GM18498 (cell line): ENCODE measurements around the gene PTPRU.
"Not testable (repeated sequence)": the region's sequence is repeated elsewhere in the genome, so short reads cannot be mapped to it uniquely, and the experiment has no call there.

Experiments used
- ATAC-seq: cut with Tn5 transposase; IDR thresholded peaks from one replicate; pipeline ENCODE4 v1.9.1; 2021; ENCODE audit warnings: mild to moderate bottlenecking, moderate library complexity; ENCODE audit not compliant: unreplicated experiment

PTPRU gene

DNA sequence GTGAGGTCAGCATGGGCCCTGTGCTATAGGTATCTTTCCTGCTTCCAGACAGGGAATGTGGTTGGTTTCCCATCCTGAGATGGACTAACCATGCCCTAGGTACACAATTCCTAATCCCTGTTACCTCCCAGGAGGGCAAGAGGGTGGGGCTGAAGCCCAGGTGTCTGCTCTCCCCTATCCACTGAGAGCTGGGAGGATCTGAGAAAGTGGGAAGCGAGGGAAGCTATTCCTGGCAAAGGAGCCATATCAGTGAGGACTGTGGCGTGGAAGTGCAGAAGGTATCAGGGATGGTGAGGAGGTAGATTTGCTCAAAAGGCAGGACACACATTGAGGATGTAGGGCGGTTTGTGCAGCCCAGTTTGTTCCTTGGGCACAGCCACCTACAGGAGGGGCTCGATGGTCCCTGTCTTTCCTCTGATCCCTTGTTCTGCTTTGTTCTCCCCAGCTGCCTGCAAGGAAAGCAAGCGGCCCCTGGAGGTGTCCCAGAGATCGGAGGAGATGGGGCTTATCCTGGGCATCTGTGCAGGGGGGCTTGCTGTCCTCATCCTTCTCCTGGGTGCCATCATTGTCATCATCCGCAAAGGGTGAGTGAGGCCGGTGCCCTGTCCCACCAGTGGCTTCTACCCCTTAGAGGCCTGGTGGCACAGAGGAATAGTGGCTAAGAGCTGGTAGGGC, 48.1 kb downstream of the PTPRU start:
- ATAC-seq = no peak

DNA sequence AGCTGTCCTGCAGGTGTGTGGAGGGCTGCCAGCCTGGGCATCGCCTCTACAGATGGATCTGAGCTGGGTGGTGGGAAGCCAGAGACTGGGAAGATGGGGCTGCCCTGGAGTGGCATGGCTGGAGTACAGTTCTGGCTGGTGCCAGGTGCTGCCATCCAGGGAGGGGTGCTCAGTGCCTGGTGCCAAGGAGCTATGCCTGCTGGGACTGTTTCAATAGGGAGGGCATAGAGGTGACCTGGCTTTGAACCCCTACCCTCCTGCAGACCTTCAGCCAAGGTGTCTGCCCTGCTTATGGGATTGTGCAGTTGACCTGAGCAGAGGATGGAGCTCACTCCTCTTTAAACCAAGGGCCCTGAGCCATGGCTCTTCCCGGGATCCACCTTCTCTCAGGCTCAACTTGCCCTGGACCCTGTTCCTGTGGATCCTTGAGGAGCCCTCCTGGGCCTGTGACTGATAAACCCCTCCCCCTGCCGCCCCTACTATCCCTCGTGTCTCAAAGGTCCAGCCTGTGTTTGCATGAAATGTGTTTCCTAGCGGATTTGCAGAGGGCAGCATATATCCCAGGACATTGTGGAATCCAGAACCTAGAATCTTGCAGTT, 48.7 kb downstream of the PTPRU start:
- ATAC-seq = no peak

DNA sequence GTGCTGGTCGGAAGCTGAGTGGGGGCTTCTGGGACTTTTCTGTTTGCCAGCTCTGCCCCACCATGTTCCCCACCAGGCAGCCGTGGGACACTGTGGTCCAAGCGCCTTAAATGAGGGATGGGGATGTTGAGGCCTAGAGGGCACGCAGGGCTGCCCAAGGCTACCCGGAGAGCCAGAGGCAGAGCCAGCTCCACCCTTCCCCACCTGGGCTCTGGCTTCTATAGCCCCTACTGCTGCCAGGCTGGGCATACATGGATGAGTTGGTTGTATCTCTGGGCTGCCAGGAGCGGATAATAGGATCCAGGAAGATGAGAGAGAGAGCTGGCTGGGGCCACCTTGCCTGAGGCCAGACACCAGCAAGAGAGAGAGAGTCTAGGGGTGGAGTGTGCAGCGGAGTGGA, 49.4 kb downstream of the PTPRU start:
- ATAC-seq = no peak

DNA sequence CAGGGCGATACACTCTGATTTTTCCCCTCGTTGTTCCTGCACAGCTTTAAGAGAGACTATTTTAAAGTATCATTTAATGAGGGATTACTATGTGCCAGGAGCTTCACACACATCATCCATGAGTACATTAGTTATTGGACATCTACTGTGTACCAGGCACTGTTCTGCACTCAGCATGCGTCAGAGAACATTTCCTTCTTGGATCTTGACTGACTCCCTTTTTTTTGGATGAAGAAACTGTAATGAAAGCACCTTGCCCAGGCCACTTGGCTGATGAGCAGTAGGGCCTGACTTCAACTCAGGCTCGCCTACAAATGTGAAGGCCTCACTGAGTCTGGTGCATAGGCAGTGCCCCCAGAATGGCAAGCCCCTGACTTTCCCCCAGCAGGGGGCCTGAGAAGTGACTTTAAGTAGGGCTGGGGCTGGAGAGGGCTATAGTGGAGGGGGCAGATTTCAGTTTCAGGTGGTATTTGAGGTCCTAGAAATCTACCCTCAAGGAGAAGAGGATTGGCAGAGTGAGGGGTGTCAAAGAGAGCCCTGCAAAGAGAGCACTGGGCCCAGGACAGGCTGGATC, 50.0 kb downstream of the PTPRU start:
- ATAC-seq = no peak

DNA sequence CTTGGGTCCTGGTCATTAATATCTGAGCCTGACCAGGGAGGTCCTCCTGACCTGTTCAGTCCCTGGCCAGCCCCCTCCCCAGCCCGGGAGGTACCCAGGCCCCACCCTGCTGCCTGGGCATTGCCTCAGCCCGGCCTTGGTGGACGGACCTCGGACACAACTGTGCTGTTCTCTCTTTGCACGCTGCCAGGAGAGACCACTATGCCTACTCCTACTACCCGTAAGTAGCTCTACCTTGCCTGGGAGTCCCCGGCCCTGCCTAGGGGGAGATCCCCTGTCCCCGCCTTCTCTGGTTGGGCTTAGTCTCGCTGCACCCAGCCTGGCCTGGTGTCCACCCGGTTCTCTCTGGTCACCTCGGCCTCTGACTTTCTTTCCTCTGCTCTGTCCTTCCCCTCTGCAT, 53.2 kb downstream of the PTPRU start:
- no peak for ATAC-seq

DNA sequence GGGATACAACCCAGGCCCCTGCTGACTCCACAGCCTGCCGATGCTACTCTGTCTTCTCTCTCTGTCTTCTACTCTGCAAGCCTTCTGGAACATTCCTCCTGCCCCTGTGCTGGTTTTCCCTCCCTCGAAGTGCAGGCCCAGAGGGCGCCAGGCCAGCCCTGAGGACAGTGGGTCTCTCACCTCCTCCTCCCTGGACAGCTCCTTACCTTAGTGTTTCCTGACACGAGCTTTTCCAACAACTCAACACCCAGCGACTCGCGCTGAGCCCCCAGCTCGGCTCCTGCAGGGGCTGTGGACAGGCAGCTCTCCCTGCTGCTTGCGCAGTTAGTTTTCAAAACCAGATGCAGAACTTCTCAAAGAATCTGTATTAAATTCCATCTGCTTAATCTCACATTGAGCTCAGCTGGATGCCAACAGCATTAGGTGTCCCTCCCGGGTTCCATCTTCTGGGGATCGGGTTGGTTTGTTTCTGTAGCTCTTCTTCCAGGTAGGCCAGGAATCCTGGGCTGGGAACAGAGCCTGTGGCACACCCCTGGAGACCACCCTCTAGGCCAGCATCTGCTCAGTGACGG, 54.2 kb downstream of the PTPRU start:
- no peak for ATAC-seq

DNA sequence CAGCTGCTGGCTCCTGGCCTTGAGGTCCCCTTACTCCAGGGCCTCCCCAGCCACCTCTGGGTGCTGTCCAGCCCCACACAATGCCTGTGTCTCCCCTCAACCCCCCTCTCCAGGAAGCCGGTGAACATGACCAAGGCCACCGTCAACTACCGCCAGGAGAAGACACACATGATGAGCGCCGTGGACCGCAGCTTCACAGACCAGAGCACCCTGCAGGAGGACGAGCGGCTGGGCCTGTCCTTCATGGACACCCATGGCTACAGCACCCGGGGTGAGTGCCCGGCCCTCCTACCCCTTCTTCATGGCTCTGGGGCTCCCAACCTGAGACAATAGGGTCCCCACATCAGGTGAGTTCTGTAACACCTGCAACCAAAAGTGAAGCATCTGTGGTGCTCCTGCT, 55.4 kb downstream of the PTPRU start:
- no peak for ATAC-seq

DNA sequence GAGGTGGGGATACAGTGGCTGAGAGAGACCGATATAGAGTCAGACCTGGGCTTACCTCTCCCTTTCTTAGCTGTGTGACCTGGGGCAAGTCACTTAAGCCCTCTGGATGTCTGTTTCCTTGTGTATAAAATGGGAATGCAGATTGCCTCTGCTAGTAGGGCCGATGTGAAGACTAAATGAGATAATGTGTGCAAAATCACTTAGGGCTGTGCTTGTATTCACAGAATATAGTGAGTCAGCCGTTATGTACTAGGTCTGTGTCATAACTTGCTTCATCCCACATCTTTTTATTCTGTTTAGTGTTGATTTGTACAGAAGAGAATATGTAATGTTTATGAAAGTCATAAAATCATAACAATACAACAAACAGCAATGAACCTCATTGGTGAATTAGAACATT, 56.0 kb downstream of the PTPRU start:
- ATAC-seq = no peak

DNA sequence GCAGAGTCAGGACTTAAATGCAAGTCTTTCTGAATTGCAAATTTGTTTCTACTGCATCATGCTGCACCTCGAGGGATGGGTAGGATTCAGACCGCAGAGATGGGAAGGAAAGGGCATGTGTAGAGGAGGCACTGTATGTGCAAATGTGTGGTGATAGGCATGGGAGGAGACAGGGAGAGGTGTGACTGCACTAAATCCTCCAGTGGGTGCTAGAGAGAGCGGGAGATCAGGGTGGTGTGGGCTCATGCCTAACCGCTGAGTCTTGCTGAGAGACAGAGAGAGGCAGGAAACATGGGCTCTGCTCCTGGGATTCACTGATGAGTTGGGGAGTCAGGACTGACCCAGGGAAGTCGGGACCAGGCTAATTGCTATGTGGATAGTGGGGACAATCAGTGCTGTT, 61.1 kb downstream of the PTPRU start:
- no peak for ATAC-seq

DNA sequence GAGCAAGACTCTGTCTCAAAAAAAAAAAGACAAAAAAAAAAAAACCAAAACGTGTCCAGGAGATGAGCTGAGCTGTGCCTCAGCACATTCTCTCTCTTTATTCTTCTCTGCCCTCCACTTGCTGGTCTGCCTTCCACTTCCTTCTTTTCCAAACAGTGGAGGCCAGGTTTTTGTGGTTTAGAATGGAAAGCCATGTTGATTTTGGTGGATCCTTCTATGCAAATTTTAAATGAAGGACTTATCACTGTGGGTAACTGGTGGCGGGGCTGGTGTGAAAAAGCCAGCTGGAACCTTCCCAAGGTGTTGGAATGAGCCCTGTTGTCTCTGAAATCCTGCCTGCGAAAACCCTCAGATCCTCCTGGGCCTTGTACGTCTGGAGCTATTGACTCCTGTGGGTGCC, 61.9 kb downstream of the PTPRU start:
- no peak for ATAC-seq

DNA sequence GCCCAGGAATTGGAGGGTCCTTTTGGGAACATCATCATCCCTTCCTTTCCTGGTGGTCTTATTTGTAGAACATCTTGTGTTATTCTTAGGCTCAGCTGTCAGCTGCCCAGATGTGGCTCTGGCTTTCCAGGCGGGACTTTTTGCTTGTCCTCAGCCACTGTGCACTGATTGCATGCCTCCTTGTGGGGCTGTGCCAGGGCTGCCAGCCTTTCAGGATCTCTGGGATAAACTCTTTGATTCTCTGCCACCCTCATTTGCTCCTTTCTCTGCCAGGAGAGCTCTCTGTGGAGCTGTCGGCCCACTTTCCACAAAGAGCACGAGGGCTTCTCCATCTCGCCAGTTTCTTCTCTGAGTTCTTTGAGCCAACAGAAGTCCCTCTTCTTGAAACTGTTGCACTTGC, 63.1 kb downstream of the PTPRU start:
- ATAC-seq = no peak

DNA sequence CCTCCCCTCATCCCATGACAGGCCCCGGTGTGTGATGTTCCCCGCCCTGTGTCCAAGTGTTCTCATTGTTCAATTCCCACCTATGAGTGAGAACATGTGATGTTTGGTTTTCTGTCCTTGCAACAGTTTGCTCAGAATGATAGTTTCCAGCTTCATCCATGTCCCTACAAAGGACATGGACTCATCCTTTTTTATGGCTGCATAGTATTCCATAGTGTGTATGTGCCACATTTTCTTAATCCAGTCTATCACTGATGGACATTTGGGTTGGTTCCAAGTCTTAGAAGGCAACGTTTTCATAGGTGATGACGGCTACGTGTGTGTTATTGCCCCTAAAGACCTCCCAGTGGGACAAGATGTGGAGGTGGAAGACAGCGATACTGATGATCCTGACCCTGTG, 65.4 kb downstream of the PTPRU start:
- not testable (repeated sequence) for ATAC-seq

DNA sequence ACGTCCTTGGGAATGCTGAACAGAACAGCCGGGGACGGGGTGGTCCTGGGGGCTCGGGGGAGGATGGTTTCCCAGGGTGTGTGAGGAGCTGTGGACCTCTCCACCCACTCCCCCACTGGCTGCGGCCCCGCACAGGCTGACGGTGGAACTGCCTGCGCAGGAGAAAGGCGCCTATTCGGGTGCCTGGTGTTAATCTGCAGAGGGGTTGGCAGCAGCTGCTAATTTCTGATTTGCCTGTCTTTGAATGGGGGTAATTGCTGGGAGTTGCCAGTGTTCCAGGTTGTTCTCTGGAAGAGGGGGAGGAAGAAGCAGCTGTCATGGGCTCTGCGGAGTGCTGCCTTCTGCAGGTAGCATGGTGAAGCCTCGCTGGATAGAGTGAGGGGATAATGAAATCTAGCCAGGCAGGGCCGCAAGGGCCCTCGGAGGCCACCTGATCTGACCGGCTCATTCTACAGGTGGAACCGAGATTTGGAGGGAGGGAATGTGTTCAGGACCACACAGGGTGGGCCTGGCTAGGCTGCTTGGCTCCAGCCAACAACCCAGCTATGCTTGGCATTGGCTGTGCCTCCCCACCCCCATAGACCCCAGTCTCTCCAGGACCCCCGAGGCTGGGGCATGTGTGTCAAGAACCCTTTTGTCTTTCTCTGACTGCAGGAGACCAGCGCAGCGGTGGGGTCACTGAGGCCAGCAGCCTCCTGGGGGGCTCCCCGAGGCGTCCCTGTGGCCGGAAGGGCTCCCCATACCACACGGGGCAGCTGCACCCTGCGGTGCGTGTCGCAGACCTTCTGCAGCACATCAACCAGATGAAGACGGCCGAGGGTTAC, 67.1 kb downstream of the PTPRU start:
- no peak for ATAC-seq

DNA sequence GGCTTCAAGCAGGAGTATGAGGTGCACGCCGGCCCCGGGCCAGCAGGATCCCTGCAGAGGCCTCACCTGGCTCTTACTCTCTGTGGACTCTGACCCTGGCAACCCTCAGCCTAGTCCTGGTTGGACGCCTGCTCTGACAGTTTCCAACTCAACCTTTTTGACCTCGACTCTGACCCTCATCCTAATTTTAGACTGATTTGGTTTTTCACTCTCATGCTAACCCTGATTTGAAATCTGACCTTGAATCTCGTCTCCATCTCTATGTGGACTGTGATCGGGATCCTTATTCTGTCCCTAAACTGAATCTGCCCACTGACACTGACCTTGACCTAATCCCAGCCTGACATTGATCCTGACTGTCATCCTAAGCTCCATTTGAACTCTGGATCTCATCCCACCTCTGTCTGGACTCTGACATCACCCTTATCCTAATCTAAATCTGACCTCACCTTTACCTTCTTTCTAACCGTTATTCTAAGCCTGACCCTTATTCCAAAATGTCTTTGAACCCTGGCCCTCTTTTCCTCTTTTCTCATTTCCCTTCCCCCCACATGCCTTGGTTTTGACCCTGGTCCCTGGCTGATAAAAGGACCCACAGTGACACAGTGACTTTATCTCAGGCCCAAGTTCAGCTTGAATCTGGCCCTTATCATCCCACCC, 67.8 kb downstream of the PTPRU start:
- no peak for ATAC-seq

DNA sequence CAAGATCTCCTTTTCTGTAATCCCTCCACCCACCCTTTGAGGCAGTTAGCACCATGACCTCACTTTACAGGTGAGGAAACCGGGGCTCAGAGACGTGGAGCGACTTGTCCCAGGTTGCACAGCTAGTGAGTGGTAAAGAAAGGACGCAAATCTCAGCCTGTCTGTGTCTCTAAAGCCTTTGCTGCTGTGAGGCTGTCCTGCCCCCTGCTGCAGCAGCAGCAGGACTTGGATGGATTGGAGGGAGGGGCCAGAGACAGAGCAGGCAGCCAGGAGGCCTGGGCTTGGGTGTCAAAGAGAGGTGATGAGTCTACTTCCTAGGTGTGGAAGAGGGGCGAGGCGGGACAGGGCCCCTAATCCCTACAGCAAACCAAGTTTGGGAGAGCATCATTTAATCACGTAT, 69.6 kb downstream of the PTPRU start:
- ATAC-seq = no peak

DNA sequence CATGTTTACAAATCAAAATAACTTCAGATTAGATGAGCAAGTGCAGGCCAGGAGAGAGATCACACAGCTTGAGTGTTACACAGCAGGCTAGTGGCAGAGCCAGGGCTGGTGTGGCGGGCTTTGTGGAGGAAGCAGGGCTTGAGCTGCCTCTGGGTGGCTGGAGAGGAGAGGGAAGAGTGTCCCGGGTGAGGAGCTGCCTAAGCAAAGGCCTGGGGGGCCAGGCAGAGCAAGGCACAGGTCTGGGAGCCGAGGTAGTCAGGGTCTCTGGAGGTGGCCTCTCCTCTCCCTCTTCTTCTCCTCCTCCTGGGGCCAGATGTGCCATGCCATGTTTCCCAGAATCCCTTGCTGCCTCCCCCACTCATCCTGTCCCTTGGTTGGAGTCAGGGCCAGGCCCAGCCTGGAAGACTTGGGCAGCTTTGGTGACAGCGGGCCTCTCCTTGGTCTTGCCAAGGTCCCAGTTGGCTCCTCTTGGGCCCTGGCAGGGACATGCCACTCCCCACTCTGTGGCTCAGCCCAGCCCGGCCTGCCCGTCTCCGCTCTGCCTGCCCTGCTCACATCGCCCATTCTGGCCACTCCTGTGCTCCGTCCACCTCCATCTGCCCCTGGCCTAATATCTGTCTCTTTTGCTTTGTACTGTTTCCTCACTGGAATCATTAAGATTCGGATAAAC, 70.3 kb downstream of the PTPRU start:
- ATAC-seq = no peak

DNA sequence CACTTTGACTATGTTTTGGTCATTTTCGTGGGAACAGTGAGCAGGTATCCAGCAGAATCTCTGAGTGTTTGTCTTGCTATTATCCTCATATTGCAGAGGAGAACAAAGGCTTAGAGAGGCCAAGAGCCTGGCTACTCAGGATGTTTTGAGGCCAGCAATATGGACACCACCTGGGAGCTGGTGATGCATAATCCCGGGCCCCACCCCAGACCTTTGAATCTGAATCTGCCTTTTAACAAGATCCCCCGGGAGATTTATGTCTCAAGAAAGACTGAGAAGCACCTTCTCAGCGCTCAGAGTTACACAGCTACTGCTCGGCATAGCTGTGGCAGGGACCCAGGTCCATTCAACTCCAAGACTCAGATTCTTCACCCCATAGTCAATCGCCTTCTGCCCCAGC, 72.8 kb downstream of the PTPRU start:
- no peak for ATAC-seq

DNA sequence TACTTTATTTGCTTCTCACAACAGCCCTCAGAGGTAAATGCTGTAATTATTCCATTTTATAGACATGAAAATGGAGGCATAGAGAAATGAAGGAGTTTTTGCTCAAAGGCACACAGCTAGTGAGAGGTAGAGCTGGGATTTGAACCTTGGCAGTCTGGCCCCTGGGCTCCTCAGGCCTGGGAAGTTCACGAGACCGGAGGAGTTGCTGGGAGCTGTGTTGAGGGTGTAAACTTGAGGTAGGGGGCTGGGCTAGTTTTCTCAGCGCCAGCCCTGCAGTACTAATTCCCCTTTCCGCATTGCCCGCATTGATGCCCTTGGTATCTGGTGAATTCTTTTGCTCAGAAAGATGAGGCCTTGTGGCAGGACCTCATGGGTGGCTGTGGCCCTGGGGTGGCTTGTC, 73.3 kb downstream of the PTPRU start:
- no peak for ATAC-seq

DNA sequence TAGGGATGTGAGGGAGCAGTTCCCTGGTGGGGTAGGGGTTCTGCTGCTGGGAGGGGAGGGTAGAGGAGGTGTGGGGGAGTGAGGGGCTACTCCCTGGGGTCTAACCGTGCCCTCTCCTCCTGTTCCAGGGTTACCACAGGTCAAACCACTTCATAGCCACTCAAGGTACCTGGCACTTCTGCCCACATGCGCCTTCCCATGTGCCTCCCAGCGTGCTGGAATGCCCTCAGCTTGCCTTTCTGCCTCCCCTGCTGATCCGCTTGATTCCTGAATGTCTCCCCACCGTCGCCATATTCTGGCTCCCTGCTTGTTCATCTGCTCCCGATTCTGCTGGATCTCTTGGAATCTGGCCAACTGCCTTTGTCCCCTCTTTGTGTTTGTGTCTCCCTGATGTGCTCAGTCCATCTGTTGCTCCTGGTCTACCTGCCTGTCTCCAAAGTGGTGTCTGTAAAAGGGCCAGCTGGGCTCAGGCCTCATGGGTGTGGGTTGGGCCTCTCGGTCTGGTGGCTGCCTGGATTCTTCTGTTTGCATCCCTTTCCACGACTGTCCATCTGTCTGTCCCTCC, 74.4 kb downstream of the PTPRU start:
- no peak for ATAC-seq

DNA sequence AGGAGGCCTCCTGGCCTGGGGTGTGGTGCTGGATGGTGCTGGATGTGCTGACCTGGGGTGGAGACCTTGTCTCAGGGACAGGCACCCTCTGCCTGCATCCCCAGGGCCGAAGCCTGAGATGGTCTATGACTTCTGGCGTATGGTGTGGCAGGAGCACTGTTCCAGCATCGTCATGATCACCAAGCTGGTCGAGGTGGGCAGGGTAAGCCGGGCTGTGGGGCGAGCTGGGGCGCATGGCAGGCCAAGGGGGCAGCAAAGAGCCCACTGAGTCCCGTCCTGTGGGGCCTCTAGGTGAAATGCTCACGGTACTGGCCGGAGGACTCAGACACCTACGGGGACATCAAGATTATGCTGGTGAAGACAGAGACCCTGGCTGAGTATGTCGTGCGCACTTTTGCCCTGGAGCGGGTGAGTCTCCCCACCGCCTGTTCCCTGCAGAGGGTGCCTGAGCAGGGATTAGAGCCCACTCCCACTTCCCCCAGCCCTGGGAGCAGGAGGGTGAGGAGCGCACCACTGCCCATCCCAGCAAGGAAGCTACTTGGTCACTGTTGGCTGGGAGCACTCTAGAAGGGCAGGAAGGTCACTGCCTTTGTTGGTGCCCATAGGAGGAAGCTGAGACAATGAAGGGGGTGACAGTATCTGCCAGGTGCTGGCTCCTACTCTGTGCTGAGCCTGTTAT, 75.2 kb downstream of the PTPRU start:
- ATAC-seq = no peak
